Adrenal gland (tissue), 5 donors: ENCODE results near the gene NAA38.

ENCODE experiments used
- CTCF ChIP-seq, 6 experiments: fragments of 450-650 bp in 4 of 6; fragments of 200-600 bp in 2 of 6; sonication (generic) in 1 of 6; IDR thresholded peaks; 1 replicate in 5 of 6; 2 replicates in 1 of 6; pipeline versions ENCODE4 v1.5.1 to v1.8.0; 2016 to 2021; ENCODE audit warnings: antibody characterized with exemption in 6 of 6, mild to moderate bottlenecking in 2 of 6, moderate library complexity in 1 of 6
- POLR2A ChIP-seq, 2 donors: fragments of 450-650 bp; IDR thresholded peaks; one replicate each; pipeline ENCODE4 v1.6.1; 2017; ENCODE audit warnings: antibody characterized with exemption in 2 of 2, mild to moderate bottlenecking in 2 of 2, moderate library complexity in 1 of 2
- donor health status: DM: no; HTN: no; CAD: no.

GRCh38 chr17:7839876-7840261, 17.5 kb downstream of the NAA38 start:
- TF ChIP-seq CTCF (IDR thresholded peaks at IDR 0.05), result no peak
- TF ChIP-seq POLR2A (IDR thresholded peaks at IDR 0.05), result no peak
